ENCODE results near the gene USP3.

Gene USP3

GRCh38 chr15:63597821-63598220 lies 93.4 kb downstream of the USP3 start:
- no peak for DNase-seq (ENCODE audit: low spot score)
- peak overlapping the region; percentile 85 for H3K4me3 ChIP-seq
- TF ChIP-seq, protein P1, sequence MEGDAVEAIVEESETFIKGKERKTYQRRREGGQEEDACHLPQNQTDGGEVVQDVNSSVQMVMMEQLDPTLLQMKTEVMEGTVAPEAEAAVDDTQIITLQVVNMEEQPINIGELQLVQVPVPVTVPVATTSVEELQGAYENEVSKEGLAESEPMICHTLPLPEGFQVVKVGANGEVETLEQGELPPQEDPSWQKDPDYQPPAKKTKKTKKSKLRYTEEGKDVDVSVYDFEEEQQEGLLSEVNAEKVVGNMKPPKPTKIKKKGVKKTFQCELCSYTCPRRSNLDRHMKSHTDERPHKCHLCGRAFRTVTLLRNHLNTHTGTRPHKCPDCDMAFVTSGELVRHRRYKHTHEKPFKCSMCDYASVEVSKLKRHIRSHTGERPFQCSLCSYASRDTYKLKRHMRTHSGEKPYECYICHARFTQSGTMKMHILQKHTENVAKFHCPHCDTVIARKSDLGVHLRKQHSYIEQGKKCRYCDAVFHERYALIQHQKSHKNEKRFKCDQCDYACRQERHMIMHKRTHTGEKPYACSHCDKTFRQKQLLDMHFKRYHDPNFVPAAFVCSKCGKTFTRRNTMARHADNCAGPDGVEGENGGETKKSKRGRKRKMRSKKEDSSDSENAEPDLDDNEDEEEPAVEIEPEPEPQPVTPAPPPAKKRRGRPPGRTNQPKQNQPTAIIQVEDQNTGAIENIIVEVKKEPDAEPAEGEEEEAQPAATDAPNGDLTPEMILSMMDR (IDR thresholded peaks at IDR 0.05), result no peak
- H3K27ac ChIP-seq, result peak overlapping the region; percentile 82 to 94

DNA sequence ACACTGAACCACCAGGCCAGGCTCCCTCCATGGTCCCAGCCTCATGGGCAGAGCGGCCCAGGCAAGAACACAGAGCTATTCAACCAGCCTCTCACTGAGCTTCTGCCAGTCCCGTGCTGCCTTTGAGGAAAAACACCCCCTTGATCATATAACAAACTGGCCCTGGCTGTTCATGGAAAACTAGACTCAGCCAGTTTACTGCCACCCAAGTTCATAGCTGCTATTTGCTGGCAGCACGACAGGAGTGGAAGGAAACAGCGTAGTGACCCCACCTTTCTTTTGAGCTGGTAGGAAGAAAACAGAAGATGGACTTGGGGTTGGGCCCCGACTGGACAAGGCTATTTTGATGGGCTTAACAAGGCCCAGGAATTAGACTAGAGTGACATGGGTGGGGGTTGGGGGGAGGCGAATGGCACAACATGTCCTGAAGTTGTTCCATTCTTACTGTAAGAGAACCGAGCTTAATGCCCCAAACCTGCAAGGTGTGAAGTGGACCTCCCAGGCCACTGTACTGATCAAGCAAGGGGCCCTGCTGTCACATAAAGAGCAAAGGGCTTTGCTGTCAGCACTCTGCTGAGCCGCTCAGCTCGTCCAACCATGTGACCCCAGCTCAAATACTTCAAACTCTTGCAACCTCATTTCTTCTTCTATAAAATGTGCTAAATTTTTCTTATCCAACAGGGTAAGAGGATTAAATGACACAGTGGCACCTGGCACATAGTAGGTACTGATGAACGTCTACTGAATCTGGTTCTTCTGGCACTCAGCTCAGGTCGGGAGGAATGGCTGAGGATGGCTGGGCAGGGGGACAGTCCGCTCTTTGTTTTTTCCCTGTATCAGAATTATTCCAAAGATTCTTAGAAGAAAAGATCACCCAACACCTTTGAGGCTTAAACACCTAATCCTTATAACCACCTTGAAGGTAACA lies 94.3 kb downstream of the USP3 start:
- DNase-seq (ENCODE audit: low spot score), result no peak
- TF ChIP-seq, protein P1 (IDR thresholded peaks at IDR 0.05), result no peak
- Histone ChIP-seq H3K27ac (peak overlapping the region; percentile 82 to 94), H3K4me3 (peak overlapping the region; percentile 85)

GRCh38 chr15:63599401-63600000 lies 95.1 kb downstream of the USP3 start:
- H3K4me3 ChIP-seq, result peak overlapping the region; percentile 85
- DNase-seq (ENCODE audit: low spot score), result no peak
- TF ChIP-seq, protein P1 (IDR thresholded peaks at IDR 0.05), result peak; percentile 85

GRCh38 chr15:63600001-63600615 lies 95.7 kb downstream of the USP3 start:
- TF ChIP-seq, protein P1 (IDR thresholded peaks at IDR 0.05), result no peak
- Histone ChIP-seq H3K4me3 (peak overlapping the region; percentile 85), H3K27ac (peak overlapping the region; percentile 82 to 94)
- DNase-seq (ENCODE audit: low spot score), result no peak

More at GRCh38 chr15:63599401-63600000, 95.1 kb downstream of the USP3 start:
- H3K27ac ChIP-seq, result peak overlapping the region; percentile 82 to 94

GRCh38 chr15:63600616-63601025 lies 96.2 kb downstream of the USP3 start:
- TF ChIP-seq, protein P1 (IDR thresholded peaks at IDR 0.05), result no peak
- peak overlapping the region; percentile 85 for H3K4me3 ChIP-seq
- peak overlapping the region; percentile 82 to 94 for H3K27ac ChIP-seq
- peak; percentile 90 for DNase-seq (ENCODE audit: low spot score)

- Histone ChIP-seq H3K27ac (peak overlapping the region; percentile 75 to 94), H3K4me3 (peak overlapping the region; percentile 85)
- no peak for DNase-seq (ENCODE audit: low spot score)
- TF ChIP-seq, protein P1 (IDR thresholded peaks at IDR 0.05), result no peak
Measured at GRCh38 chr15:63601026-63601703, 96.8 kb downstream of the USP3 start.

Data from coronary artery (tissue), 2 donors.